Muscle layer of colon (tissue), 2 donors: ENCODE measurements around the gene DOCK4.

Source experiments
- H3K27ac ChIP-seq: one replicate; pipeline ENCODE4 v1.7.0; 2013; ENCODE audit warnings: low read depth, mild to moderate bottlenecking, low read length, moderate library complexity
- H3K27me3 ChIP-seq, 2 donors: one replicate each; pipeline ENCODE4 v1.7.0; 2013; ENCODE audit warnings: low read length in 2 of 2, mild to moderate bottlenecking in 2 of 2; ENCODE audit not compliant: insufficient read depth in 2 of 2, control insufficient read depth in 1 of 2
- H3K36me3 ChIP-seq: one replicate; pipeline ENCODE4 v1.7.0; 2013; ENCODE audit warnings: mild to moderate bottlenecking, low read length; ENCODE audit not compliant: insufficient read depth
- H3K4me1 ChIP-seq: one replicate; pipeline ENCODE4 v1.7.0; 2013; ENCODE audit warnings: mild to moderate bottlenecking, low read length; ENCODE audit not compliant: insufficient read depth
- H3K4me3 ChIP-seq, 2 donors: one replicate each; pipeline ENCODE4 v1.7.0; 2013; ENCODE audit warnings: low read length in 2 of 2, low read depth in 1 of 2, mild to moderate bottlenecking in 1 of 2, moderate library complexity in 1 of 2
- H3K9ac ChIP-seq: one replicate; pipeline ENCODE4 v1.7.0; 2013; ENCODE audit warnings: low read length
- H3K9me3 ChIP-seq: one replicate; pipeline ENCODE4 v1.7.0; 2013; ENCODE audit warnings: mild to moderate bottlenecking, low read length
- donor health status: abdominal sarcoma.
- donor health status: Adenocarcinoma of cecum.

DOCK4 gene

DNA sequence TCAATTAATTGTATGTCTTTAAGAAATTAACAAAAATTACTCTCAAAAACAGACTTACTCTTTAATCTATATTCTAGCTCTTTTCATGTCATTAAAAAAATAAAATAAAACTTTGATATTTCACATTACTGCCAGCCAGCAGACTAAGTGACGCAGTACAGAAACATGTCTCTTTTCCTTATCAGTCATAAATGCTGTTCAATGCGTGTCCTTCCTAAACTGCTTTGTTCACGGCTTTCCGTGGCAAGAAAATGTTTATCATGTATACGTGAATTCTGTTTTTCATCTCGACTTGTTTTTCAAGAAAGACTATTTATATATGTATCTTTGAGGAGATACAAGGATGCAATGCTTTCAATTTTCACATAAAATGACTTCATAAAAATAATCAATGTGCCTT, 182.4 kb downstream of the DOCK4 start:
- no peak overlapping the region for H3K4me3 ChIP-seq
- H3K36me3 ChIP-seq, result no peaks in the 10 kb centered on the region
- no peaks in the 10 kb centered on the region for H3K27me3 ChIP-seq
- no peaks in the 10 kb centered on the region for H3K4me1 ChIP-seq
- no peak overlapping the region for H3K27ac ChIP-seq
- no peaks in the 10 kb centered on the region for H3K9me3 ChIP-seq
- no peak overlapping the region for H3K9ac ChIP-seq

DNA sequence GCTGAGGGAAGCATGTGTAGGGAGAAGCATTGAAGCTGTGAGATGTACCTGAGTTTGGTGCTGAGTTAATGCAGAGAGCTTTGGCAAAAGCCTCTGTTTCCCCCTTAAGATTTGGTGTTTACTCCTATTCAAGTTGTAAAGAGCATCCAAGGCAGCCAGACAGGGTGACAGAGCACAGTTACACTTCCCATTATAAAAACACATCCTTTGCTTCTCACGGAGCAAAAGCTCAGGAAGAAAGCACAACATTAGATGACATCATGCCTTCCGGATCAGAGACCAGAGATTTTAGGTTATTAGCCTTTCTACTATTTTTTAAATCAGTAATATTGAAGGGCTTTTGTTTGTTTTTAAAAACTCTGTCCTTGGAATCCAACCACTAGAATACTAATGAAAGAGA, 182.9 kb downstream of the DOCK4 start:
- no peaks in the 10 kb centered on the region for H3K4me1 ChIP-seq
- no peak overlapping the region for H3K9ac ChIP-seq
- no peaks in the 10 kb centered on the region for H3K36me3 ChIP-seq
- no peak overlapping the region for H3K4me3 ChIP-seq
- H3K27ac ChIP-seq, result no peak overlapping the region
- H3K27me3 ChIP-seq, result no peaks in the 10 kb centered on the region
- no peaks in the 10 kb centered on the region for H3K9me3 ChIP-seq

DNA sequence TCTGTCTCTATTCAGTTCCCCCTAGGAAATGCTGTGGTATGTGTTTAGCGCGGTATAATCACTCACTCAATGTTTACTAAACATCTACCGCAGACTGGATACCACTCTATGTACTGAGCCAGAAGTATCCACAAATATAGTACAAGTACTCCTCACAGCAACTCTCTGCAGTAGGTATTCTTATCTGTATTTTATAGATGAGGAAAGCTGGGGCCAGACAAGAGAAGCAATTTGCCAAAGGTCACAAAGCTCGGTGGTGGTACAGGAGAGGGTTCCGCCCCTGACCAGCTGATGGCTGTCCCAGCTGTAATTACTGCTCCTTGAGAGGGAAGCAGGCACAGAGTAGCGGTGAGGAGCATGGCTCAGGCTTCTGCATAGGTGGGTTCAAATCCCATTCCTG, 184.1 kb downstream of the DOCK4 start:
- no peaks in the 10 kb centered on the region for H3K36me3 ChIP-seq
- H3K9ac ChIP-seq, result no peak overlapping the region
- H3K4me3 ChIP-seq, result no peak overlapping the region
- H3K9me3 ChIP-seq, result no peaks in the 10 kb centered on the region
- H3K27ac ChIP-seq, result no peak overlapping the region
- no peaks in the 10 kb centered on the region for H3K27me3 ChIP-seq
- H3K4me1 ChIP-seq, result no peaks in the 10 kb centered on the region

DNA sequence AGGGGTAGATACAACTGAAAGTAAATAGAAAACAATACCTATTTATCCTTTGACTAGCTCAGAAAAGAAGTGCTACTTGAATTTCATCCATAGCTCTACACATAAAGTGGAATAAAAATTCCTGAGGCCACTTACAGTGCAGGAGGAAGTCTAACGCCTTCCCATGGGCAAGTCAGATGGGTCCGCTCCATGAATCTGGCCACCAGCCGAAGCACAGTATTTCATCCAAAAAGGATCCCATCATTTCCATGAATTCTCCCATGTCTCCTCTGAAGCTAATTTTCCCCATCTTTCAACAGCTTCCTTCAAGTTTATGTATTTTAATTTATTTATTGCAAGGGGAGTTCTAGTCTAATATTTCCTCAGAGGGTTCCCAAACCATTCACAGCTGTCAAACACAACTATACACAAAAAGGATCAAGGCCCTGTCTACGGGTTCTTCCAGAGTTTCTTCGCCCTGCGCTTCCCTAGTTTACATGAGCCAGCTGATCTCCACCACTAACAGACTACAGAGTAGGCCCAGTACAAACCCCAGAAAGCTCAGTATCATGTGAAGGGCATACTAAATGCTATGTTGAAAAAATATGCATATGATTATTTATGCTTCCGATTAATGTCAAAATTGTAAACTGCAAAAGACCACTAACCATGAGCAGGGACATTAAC, 184.7 kb downstream of the DOCK4 start:
- H3K4me3 ChIP-seq, result no peak overlapping the region
- no peaks in the 10 kb centered on the region for H3K36me3 ChIP-seq
- no peak overlapping the region for H3K9ac ChIP-seq
- no peaks in the 10 kb centered on the region for H3K9me3 ChIP-seq
- no peaks in the 10 kb centered on the region for H3K27me3 ChIP-seq
- no peaks in the 10 kb centered on the region for H3K4me1 ChIP-seq
- H3K27ac ChIP-seq, result no peak overlapping the region

DNA sequence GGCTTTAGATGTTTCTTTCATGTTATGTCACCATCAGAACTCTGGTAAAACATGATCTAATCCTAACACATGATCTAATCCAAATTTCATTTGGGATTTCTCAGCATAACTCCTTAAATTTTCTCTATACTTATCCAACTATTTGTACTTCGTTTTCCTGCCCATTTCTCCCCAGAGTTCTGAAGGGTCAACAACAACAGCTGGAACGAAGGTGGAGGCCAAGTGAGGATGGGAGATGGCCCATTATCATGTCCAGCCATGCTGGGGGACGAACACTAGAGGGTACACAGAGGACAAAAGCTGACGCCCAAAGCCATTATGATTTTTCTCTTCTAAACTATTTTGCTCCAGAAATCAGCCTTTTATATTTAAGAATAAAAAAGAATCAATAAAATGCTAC, 185.4 kb downstream of the DOCK4 start:
- no peak overlapping the region for H3K4me3 ChIP-seq
- H3K9me3 ChIP-seq, result no peaks in the 10 kb centered on the region
- no peaks in the 10 kb centered on the region for H3K36me3 ChIP-seq
- no peaks in the 10 kb centered on the region for H3K4me1 ChIP-seq
- no peak overlapping the region for H3K27ac ChIP-seq
- no peaks in the 10 kb centered on the region for H3K27me3 ChIP-seq
- H3K9ac ChIP-seq, result no peak overlapping the region

DNA sequence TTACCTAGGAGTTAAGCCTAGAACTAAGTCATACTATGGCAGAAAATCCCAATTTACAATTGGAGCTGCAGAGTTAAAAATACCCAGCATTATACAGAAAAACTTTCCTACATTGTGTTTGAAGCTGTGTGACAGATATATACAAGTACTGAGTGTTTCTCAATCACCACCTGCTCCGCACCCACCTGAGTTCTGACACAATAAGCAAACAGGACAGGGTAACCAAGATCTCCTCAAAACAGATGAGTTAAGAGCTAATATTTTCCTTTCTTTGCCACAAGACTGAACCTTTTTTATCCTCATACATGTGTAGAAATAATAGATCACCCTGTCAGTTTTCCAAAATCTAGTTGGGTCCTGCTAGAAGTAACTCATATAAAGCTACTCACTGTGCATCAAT, 186.3 kb downstream of the DOCK4 start:
- Histone ChIP-seq H3K36me3 (no peaks in the 10 kb centered on the region), H3K4me3 (no peak overlapping the region), H3K9me3 (no peaks in the 10 kb centered on the region), H3K4me1 (no peaks in the 10 kb centered on the region), H3K27me3 (no peaks in the 10 kb centered on the region), H3K27ac (no peak overlapping the region), H3K9ac (no peak overlapping the region)

DNA sequence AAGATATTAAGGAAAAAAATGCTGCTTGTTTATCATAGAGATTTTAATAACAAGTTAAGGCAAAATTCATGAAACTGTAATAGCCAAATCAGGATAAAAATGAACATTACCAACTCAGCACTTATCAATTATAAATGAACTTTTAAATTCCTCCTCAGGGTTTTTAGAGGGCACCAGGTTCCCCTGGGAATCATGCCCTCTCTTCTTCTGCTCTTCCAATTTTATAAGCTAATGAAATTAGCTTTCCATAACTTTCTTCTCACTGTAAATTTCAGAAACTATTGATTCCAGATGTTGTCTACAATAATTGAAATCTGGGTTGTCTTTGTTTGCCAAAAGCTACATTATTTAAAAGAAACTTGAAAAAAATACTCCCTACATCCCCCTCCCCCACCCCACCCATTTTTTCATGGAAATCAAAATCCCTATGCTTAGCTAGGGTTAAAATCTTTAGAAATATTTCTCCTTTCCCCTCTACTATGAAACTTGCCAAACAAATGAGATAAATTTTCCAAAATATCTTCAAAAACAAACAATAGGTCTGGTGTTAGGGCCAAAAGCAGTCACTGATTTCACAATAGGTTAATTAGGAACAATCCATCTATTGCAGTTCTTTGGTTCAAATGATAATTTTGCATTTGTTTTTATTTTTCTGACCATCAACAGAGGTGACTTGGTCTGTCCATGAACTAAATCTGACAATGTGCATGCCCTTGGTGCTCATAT, 187.7 kb downstream of the DOCK4 start:
- Histone ChIP-seq H3K36me3 (no peaks in the 10 kb centered on the region), H3K4me3 (no peak overlapping the region), H3K4me1 (no peaks in the 10 kb centered on the region), H3K27me3 (no peaks in the 10 kb centered on the region), H3K9ac (no peak overlapping the region), H3K27ac (no peak overlapping the region), H3K9me3 (no peaks in the 10 kb centered on the region)

DNA sequence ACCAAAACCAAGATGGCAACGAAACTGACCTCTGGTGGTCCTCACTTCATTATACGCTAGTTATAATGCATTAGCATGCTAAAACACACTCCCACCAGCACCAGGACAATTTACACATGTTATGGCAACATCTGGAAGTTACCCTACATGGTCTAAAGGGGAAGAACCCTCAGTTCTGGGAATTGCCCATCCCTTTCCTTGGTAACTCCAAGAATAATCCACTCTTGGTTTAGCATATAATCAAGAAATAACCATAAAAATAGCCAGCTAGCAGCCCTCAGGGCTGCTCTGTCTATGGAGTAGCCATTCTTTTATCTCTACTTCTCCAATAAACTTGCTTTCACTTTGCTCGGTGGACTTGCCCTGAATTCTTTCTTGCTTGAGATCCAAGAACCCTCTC, 191.1 kb downstream of the DOCK4 start:
- Histone ChIP-seq H3K27ac (no peak overlapping the region), H3K9ac (no peak overlapping the region), H3K36me3 (no peaks in the 10 kb centered on the region), H3K9me3 (no peaks in the 10 kb centered on the region), H3K27me3 (no peaks in the 10 kb centered on the region), H3K4me3 (no peak overlapping the region), H3K4me1 (no peaks in the 10 kb centered on the region)

DNA sequence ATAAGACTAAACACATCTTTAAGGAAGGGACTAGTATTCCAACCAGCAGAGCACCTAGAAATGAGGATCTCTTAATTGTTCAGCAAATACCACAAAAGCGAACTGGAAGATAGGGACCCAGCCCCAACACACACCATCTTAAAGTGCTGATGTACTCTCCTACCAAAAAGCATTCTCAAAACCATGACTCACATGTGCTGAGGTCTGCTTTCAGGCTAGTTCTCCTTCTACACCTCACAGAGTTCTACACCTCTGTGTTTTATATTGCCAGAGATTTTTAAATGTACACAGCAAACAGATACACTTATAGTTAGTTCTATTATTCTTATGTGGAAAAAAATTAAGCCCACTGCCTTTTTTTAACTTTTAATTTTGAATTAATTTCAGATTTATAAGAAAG, 191.9 kb downstream of the DOCK4 start:
- no peak overlapping the region for H3K9ac ChIP-seq
- no peaks in the 10 kb centered on the region for H3K4me1 ChIP-seq
- no peak overlapping the region for H3K27ac ChIP-seq
- no peak overlapping the region for H3K4me3 ChIP-seq
- no peaks in the 10 kb centered on the region for H3K27me3 ChIP-seq
- no peaks in the 10 kb centered on the region for H3K36me3 ChIP-seq
- H3K9me3 ChIP-seq, result no peaks in the 10 kb centered on the region

DNA sequence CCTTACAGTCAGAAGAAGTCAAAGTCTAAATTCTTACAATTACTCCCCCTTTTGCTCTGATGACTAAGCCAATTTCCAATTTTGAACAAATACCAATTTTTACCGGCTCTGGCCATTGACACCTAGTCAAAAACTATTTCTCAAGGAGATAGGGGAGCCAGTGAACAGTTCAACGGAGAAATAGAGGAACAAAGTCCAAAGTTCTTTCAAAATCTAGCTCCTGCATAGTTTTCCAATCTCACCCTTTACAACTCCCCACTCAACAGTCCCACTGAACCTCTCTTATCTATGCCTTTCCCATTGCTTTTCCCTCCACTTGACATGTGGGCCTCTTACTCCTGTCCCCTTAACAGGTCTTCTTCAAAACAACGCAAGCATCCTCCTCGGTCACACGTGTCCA, 192.9 kb downstream of the DOCK4 start:
- Histone ChIP-seq H3K4me1 (no peaks in the 10 kb centered on the region), H3K36me3 (no peaks in the 10 kb centered on the region), H3K27me3 (no peaks in the 10 kb centered on the region), H3K9me3 (no peaks in the 10 kb centered on the region), H3K9ac (no peak overlapping the region), H3K4me3 (no peak overlapping the region), H3K27ac (no peak overlapping the region)

DNA sequence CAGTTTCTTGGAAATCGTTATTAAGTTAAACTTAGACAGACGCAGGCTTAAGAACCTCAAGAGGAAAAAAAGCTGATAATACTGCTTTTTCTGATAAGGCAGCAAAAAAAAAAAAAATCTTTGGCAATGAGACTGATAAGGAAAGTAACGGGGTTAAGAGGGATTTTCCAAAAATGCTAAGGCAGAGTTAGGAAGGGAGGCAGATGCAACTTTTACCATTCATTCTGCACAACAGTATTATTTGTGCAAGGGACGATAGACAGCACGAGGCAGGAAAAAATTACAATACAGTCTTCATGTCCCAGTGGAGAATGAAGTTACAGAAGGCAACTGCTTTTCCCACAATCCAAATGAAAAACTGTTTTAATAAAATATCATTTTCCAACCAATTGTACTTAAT, 194.0 kb downstream of the DOCK4 start:
- Histone ChIP-seq H3K4me3 (no peak overlapping the region), H3K27ac (no peak overlapping the region), H3K9me3 (no peaks in the 10 kb centered on the region), H3K36me3 (no peaks in the 10 kb centered on the region), H3K4me1 (no peaks in the 10 kb centered on the region), H3K27me3 (no peaks in the 10 kb centered on the region), H3K9ac (no peak overlapping the region)

DNA sequence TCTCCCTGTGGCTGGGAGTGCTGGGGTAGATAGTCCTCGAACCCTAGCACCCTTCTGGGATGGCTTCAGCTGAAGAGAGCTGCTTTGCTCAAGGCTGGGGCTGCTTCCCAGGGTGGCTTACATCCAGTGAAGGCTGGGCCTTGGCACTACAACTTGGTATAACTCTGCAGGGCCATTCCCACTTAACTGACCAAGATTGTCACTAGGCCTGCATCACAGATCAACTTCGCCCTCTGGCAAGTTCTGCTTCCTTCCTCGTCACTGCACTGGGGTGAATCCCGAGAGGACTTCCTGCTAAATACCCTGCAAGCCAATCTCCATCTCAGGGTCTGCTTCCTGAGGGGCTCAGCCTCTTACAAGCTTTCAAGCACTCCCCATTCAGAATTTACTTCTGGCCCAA, 195.2 kb downstream of the DOCK4 start:
- no peaks in the 10 kb centered on the region for H3K27me3 ChIP-seq
- no peak overlapping the region for H3K4me3 ChIP-seq
- no peak overlapping the region for H3K9ac ChIP-seq
- H3K9me3 ChIP-seq, result no peaks in the 10 kb centered on the region
- H3K36me3 ChIP-seq, result no peaks in the 10 kb centered on the region
- H3K27ac ChIP-seq, result no peak overlapping the region
- no peaks in the 10 kb centered on the region for H3K4me1 ChIP-seq
